Fibroblast of skin of right quadriceps (primary cell): Measurements from ENCODE around the gene SORCS3.
A peak's percentile ranks its signal among the peaks of the same experiment; 100 is the strongest.

Experiments used
- DNase-seq: peaks from one replicate; pipeline ENCODE4 v3.0.0-alpha.2; 2013

The SORCS3 gene

GRCh38 chr10:104873161-104873560, 232.1 kb downstream of the SORCS3 start:
- no peak for DNase-seq

DNA sequence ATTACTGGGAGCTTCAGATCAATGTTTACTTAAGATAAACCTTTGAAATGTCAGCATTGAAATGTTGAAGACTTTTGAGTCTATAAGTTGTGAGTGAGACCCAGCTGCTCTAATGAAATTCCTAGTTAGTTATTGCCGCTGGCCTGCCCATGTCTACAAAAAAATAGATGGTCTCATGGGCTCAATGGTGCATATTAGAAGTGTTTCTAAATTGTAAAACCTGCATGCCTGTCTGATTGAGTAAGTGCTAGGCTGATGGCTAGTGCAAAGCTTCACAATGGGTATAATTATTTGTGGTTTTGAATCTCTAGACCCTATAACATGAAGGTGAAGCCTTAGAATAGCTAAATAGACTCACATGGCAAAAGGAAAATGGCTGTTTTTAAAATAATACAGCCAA, 234.5 kb downstream of the SORCS3 start:
- DNase-seq = no peak

DNA sequence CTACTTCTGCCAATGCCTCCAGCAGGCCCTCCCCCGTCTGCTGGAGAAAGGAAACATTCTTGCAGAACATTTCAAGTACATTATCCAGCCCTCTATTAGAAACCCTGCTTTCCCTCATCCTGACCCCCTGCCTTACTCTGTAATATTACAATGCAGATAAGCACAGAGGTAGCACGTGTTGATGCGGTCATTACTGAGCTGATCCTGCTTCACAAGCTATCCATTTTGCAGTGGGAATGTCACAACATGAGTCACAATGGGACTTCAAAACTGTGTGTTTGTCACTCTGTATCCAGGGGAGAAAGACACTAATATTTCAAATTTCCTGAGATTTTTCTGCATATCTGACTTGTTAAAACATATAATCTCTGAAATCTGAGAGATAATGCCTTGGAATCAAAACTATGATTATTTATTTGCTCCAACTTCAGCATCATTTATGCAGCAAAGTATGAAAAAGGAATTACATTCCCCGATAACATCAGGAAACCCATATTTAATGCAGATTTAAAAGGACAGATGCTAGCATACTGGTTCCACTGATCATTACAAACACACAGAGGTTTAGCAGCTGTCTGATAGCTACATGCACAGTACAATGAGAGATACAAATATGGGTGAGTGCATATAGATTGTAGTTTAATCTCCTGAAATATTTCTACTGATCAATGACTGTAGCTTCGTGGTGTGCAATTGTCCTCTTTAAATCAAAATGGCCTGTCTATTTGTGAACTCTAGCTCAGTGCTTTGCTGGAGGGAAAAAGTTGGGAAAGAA, 239.7 kb downstream of the SORCS3 start:
- no peak for DNase-seq

DNA sequence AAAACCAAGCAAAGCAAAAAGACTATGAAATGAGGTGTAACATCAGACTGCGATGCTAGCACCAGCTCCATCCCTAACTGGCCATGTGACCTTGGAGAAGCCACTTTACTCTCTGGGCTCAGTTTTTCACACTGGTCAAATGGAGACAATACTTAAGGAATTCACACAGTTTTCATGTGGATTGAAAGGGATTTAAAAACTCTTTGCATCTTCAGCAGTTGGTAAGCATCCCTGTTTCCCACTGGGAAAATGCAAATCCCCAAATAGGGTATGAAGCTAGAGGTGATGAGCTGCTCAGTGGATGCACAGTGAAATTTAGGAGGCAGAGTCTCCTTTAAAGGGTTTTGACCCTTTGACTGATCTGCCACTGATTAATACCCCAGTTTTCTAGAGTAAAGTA, 240.7 kb downstream of the SORCS3 start:
- DNase-seq = no peak

- no peak for DNase-seq
Observed at GRCh38 chr10:104892879-104893617, 252.0 kb downstream of the SORCS3 start.

GRCh38 chr10:104893701-104894100, 252.6 kb downstream of the SORCS3 start:
- DNase-seq = no peak

DNA sequence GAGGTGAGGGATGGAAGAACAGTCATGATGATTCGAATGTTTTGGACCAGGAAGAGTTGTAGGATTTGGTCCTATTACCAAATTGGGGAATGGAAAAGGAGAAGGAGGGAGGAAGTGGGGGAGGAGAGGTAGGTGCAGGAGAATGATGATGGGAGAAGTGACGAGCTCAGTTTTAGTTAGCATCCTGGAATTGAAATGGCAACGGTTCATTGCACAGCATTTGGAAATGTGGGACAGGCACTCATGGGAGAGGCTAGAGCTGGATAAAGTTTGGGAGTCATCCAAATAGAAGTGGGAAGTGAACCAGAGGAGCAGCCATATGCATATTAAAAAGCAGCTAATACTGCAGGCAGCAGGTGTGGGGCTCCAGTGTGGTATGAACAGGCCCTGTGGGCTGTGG, 253.6 kb downstream of the SORCS3 start:
- DNase-seq = no peak

DNA sequence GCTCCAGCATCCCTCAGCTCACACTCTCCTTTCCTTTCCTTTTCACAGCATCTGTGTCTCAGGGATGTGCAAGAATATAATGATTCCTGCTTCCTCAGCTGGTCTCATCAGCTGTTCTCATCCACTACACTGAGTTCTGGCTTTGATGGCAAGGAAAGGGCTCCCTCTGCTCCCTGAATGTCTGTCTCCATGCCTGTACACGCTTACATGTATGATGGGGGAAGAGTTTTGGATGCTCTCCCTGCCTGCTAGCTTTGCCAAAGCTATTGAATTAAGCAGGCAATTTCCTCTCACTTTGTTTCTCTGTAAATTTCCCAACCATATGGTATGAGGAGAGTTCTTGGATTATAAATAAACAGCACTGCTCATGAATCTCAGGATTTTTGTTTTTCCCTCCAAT, 254.5 kb downstream of the SORCS3 start:
- no peak for DNase-seq

- DNase-seq = no peak
Observed at GRCh38 chr10:104895981-104896380, 254.9 kb downstream of the SORCS3 start.

DNA sequence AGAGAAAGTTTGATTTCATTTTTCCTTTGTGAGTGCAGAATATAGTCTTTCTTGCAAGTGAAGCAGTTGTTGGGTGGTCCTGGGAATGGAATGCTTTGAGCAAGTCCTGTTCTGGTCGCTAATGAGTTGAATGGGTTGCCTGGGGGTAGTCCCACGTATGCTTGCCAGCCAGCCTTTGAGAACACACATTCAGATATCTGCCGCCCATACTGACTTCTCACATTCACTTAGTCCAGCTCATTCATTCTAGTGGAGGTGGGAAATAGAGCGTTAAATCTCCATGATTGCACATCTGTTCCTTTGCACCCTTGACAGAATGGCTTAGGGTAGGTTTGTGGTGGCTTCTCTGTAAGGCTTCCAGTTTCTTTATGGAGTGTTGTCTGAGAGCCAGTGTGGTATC, 256.6 kb downstream of the SORCS3 start:
- no peak for DNase-seq

- DNase-seq = no peak
Observed at GRCh38 chr10:104899779-104900178, 258.7 kb downstream of the SORCS3 start.

- peak; percentile 21 for DNase-seq
Observed at GRCh38 chr10:104903433-104903832, 262.3 kb downstream of the SORCS3 start.

DNA sequence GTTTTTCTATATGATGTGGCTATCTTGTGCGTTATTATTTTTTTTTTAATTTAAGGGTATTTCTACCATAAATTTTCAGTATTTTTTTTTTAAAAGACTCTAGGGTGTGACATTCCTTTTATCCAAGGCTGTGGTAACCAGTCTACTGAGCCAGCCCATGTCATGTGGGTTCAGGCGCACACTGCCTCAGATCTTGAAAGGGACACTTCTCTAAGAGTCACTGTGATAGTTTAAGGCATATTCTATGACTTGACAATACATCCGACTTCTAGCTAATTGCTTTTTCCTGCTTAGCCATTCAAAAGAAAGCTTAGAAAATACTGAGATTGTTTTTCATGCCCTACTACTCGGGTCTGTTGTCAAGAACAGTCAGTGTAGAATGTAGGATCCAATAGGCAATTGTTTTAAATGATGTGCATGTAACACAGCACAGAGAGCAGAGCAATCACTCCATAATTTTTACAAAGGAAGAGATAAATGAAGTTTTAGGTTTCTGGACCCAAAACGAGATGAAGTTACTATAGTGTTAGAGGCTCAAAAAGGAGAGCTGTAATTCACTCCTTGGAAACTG, 263.7 kb downstream of the SORCS3 start:
- DNase-seq = no peak

DNA sequence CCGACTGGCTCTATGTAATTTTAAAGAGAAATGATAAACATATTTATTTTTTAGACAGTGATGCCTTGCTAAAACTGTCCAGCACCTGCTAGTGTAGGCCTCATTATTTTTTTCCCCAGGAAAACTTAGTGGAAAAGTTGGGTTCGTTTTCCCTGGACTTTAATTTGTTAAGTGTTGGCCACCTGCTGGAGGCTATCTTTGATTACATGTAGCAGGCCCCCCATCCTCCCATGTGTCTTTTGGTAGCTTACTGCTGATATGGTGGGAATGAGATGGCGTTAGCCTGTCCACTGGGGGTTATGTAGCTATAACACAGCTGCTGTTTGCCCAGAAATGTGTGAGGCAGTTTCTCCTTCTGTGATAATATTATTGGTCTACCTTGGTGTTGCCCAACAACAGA, 265.0 kb downstream of the SORCS3 start:
- DNase-seq = no peak

DNA sequence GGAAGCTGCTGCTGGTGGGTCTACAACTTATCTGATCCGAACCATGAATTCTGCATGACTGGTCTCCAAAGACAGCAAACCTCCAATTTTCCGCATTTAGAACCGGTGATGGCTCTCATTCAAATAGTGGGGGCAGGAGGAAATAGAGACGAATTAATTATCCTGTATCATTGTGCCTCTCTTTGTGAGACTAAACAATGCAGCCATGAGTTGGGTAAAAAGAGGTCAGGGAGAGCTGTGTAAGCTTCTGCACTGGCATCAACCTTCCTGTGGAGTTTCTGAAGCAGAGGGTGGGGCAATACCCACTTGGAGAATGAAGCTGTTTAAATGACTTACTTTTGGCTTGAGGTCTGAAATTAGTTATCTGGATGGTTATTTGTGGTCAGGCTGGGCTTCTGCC, 266.4 kb downstream of the SORCS3 start:
- no peak for DNase-seq

GRCh38 chr10:104908581-104908980, 267.5 kb downstream of the SORCS3 start:
- DNase-seq = no peak

- DNase-seq = no peak
Observed at GRCh38 chr10:104910712-104911111, 269.6 kb downstream of the SORCS3 start.

DNA sequence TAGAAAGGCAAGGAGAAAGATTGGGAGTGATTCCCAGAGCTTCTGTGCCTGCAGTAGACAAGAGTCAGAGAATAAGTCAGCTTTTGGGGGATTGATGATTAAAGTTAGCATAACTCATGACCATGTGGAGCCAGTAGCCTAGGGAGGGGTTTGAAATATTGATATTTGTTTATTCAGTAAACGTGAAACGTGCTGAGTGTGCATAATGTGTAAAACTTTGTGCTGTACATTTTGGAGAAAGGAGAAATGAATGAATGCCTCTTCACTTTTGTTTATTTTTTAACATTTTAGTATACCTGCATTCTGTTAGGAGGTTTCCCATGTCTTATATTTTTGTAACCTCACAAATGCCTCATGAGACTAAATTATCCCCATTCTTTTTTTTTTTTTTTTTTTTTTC, 272.3 kb downstream of the SORCS3 start:
- DNase-seq = no peak

GRCh38 chr10:104920476-104920875, 279.4 kb downstream of the SORCS3 start:
- no peak for DNase-seq

DNA sequence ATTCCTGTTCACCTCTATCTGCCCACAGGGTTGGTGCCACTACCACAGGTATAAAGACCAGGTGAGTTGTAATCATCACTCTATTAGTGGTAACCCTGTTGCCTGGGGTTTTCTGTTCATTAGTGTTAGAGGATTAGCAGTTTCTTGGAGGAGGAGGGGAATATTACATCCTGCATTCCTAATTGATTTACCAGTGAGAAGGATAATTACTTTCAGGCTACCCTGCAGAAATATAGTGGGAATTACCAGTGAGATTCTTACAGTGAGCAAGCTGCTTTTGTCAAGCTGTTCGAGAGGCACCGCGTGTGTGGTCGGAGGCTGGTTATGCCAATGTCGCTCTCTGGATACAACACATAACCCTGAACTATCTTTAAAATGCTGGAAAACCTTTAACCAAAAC, 280.7 kb downstream of the SORCS3 start:
- no peak for DNase-seq

DNA sequence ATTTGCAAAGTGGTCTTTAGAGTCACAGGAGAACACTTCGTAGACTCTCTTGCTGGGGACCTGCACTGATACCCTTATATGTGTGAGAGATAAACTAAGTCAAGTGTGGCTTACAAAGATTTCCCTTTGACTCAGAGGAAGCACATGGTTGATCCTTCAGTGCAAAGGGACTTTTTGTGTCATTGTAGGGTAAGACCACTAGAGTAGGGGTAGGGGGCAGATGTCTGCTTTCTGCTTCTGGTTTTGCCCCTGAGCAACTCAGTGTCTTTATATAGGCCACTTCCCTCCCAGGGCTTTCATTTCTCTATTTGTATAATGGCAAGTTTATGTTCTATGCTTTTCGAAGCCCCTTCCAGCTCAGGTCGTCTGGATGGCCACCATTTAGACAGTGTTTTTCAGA, 281.7 kb downstream of the SORCS3 start:
- no peak for DNase-seq

DNA sequence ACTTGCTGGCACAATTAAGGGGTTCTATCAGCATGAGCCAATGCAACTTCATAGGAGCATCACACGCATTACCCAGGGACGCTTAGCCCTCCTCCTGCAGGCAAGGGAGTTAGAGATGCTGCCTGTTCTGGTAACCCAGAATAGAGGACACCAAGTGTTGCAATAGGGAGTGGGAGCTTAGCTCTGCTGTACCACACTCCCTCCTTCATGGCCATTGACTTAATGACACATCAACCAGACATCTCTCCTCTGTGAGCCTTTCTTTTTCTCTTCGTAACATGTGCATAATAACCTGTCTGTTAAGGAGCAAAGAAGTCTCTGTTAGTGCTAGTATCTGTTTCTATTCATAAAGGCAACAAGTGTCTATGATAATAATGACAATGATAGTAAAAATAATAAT, 282.4 kb downstream of the SORCS3 start:
- no peak for DNase-seq

GRCh38 chr10:104924101-104924795, 283.2 kb downstream of the SORCS3 start:
- no peak for DNase-seq
